ENCODE data around the gene ALOXE3.
"Not testable (repeated sequence)": the region's sequence is repeated elsewhere in the genome, so short reads cannot be mapped to it uniquely, and the experiment has no call there.

The ALOXE3 gene

GRCh38 chr17:8121681-8122421 lies 3.5 kb upstream of the ALOXE3 start:
- peak; percentile 80 to 83 for DNase-seq

DNA sequence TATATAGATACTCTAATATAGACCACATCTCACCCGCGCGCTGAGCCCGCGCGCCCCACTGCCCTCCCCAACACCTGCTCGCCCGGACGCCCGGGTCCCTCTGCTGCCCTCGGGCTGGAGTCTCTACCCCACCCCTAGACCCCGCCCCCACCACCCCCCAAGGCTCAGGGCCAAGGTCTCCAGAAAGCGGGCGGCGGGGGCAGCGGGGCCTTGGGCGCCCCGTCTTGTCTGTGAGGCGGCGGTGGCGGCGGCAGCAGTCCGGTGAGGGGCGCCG lies 3.0 kb upstream of the ALOXE3 start:
- no peak for DNase-seq

- peak; percentile 94 to 99 for DNase-seq
Measured at GRCh38 chr17:8120520-8121406, 2.4 kb upstream of the ALOXE3 start.

- peak; percentile 96 to 98 for DNase-seq
Measured at GRCh38 chr17:8119581-8120519, 1.5 kb upstream of the ALOXE3 start.

DNA sequence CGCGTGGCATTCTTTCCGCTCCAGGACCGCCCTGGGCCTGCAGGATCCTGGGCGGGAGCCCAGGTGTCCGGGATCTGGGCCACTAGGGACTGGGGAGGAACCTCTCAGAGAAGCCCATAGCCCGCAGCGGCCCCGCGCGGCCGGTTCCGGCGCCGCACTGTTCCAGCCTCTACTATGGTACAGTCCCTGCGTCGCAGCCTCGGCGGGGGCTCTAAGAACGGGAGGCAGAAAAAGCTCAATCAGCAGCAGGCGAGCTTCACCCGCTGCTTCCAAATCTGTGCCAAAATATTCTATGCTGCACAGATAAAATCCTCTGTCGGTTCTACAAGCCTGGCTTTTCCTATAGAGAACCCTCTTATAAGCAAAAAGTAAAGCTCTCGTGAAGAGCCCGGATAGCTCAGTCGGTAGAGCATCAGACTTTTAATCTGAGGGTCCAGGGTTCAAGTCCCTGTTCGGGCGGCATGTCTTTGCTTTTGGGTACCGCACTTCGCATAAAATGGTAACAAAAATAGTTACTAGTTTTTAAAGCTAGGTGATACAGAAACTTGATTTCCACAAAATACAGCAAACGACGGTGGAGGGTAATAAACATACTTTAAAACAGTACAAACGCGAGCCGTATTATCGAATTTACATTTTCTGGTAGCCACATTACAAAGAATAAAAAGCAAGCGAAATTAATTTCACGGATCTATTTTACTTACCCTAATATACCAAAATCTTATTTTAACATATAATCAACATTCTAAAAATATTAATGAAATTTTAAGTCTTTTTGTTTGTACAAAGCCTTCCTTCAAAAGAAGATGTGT lies 661 bp upstream of the ALOXE3 start:
- DNase-seq = peak; percentile 91 to 92

GRCh38 chr17:8117367-8117979 lies 841 bp downstream of the ALOXE3 start:
- no peak for DNase-seq

GRCh38 chr17:8116776-8117175 lies 1.5 kb downstream of the ALOXE3 start:
- DNase-seq = peak in 1 of 2 experiments; percentile 28

DNA sequence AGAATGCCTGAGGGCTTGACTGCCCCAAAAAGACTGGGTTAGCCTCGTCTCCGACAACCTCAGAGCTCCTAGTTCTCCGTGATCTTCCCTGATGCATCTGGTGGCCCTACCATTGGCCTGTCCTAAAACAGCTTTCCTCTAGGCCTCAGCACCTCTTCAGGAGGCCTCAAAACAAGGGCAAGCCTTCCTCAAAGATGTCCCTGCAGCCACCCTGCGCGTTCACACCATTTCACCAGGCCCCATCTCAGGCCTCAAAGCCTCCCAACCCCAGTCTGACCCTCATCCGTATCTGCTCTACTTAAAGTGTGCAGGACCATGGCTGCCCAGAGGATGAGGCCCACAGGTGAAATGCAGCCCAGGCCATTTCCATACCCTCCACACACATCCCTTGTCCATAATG lies 7.4 kb downstream of the ALOXE3 start:
- no peak for DNase-seq

GRCh38 chr17:8110456-8110804 lies 7.9 kb downstream of the ALOXE3 start:
- DNase-seq = no peak

DNA sequence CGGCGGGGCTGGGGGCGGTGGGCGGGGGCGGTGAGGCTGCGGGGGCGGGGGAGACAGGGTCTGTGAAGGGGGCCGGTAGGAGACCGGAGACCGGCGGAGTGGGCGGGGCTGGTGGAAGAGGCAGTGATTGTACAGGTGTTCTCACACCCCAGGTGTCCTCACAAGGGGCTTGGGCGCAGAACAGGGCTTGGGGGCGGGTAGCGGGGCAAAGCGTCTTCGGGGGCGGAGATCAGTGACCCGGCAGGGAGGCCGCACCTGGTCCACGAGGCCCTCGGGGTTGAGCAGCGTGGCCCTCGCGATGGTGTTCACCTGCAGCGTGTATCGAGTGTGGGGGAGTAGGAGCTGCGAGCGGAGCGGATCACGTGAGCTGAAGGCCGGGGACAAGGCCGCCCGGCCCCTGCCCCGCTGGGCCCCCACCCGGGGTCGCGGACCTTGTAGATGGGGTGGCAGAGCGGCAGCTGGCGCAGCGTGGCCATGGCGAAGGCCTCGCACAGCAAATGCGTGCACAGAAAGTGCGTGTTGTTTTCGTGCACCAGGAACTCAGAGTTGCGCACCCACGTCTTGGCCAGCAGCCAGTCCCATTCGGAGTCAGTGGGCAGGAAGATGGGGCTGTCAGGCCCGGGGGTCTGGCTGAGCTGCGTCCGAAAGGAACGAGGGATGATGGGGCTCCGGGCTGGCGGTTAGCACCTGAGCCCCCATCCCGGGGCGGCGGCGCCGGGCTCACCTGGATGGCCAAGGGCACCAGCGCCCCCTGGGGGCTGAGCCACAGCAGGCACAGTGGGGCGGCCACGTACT lies 8.5 kb downstream of the ALOXE3 start:
- DNase-seq = peak; percentile 87

- DNase-seq = no peak
Measured at GRCh38 chr17:8108972-8109660, 9.2 kb downstream of the ALOXE3 start.

- DNase-seq = not testable (repeated sequence)
Measured at GRCh38 chr17:8106980-8107379, 11.3 kb downstream of the ALOXE3 start.

DNA sequence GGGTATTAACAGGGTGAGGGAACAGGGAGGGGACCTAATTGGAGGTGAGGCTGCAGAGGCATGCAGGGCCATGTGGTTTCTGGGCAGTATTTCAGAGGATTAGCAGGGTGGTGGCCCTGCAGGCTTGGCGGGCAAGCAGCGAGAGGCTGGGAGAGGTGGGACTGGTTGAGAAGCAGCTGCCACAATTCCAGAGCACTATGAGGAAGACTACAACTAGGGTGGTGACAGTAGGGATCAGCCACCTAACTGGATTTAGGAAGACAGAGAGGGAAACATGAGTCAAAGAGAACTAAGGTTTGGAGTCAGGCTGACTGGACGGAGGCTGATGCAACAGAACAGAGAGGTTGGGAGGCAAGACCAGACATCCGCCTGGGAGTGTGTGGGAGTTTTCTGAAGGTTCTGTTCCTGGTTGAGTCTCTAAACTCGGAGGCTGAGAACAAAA lies 12.3 kb downstream of the ALOXE3 start:
- DNase-seq = no peak

- no peak for DNase-seq
Measured at GRCh38 chr17:8104911-8105310, 13.4 kb downstream of the ALOXE3 start.

DNA sequence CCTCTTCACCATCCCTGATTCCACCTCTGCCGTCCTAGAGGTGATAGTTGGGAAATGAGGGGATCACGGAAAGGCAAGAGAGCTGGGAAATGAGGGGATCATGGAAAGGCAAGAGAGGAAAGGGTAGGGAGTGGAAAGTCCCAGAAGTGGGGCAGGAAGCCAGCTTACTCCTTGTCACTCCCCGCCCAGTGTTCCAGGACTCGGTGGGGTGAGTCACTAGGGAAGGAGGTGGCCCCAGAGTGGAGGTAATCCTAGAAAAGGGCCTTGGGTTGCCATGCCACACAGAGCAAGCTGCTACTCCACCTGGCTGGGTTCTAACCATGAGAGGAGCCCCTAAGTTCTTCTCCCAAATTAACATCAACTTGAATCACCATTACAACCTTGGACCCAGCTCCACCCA lies 14.8 kb downstream of the ALOXE3 start:
- no peak for DNase-seq

DNA sequence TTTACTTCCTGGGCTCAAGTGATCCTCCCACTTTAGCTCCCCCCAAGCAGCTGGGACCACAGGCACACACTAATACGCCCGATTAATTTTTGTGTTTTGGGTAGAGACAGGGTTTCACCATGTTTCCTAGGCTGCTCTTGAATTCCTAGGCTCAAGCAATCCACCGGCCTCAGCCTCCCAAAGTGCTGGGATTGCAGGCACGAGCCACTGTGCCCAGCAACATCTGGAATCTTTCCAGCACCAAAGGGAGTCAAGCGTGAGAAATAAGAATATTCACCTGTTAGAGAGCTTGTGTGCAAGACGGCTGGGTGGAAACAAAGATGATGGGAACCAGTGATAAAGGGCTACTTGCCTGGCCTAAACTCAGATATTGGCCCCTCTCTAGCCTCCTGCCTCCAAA lies 16.6 kb downstream of the ALOXE3 start:
- no peak for DNase-seq

DNA sequence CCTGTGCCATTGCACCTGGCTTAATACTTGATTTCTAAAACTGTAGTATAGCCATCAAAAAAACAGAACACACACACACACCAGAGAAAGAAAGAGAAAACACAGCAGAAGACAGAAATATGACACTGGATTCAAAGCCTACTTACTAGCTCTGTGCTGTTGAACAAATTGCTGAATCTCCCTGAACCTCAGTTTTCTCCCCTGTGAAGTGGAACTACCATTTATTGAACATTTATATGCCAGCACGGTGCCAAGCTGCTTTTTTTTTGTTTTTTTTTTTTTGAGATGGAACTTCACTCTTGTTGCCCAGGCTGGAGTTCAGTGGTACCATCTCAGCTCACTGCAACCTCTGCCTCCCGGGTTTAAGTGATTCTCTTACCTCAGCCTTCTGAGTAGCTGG lies 17.6 kb downstream of the ALOXE3 start:
- no peak for DNase-seq

DNA sequence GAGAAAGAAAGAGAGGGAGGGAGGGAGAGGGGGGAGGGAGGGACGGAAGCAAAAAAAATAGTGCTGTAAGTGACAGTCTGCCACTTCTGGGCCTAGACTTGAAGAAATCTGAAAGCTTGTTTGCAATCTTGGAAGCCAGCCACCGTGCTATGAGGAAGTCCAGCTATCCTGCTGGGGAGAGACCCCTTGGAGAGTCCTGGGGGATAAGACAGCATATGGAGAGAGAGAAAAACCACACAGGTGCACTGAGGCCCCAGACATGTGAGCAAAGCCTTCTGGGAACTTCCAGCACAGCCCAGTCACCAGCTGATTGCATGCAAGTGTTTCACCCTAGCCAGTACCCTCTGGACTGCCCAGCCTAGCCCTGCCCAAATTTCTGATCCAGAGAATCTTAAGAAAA lies 18.2 kb downstream of the ALOXE3 start:
- DNase-seq = no peak

DNA sequence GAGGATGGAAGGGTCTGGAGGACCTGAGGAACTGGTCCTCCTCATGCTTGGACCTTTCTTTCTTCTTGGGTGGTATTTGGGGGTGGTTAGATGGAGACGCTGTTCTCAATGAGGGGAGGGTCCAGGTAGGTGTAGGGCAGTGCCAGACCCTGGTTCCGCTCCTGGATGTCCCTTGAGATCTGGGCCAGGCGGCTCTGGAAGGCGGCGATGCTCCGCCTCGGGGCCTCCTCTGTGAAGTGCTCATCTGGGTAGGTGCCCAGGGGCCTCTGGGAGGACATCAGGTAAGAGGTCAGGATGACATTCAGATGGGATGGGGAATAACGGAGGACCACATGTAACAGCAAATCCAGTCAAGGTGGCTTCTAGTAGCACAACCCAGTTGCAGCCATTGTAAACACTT lies 21.8 kb downstream of the ALOXE3 start:
- no peak for DNase-seq

DNA sequence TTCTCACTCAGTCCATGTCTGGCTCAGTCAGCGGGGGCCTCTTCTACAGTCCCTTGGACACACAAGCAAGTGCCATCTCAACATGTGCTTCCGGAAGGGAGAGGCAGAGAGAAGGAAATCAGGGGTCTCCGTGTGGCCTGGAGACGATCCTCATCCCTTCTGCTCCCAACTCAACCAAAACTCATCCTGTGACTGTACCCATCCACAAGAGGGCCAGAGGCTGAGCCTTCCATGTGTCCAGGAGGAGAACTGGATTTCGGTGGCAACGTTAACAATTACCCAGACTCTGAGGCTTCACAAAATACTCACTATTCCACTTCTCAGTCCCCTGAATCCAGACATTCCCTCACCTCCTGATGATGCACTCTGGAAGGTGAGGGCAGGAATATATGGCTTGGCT lies 23.0 kb downstream of the ALOXE3 start:
- DNase-seq = no peak
